Fibroblast of lung (primary cell): Measurements from ENCODE around the gene CTNNA1. TPM values are rescaled to one million over a fixed set of nuclear protein-coding genes. Genes with fewer than 3 reads are reported as not detected.

Source experiments
- DNase-seq, 2 donors: peaks; one replicate each; pipeline versions ENCODE4 v3.0.0 to v3.0.0-alpha.2; 2010; ENCODE audit warnings: low read depth in 2 of 2
- H2AFZ ChIP-seq: 2 replicates; pipeline ENCODE4 v1.5.1; 2012; ENCODE audit warnings: low read length, control low read depth, inconsistent platforms
- H3K27ac ChIP-seq: 2 replicates; pipeline ENCODE4 v1.5.1; 2011; ENCODE audit warnings: low read length, control low read depth; ENCODE audit not compliant: insufficient read depth
- H3K27me3 ChIP-seq: 2 replicates; pipeline ENCODE4 v1.5.1; 2011; ENCODE audit warnings: mild to moderate bottlenecking, low read length; ENCODE audit not compliant: control insufficient read depth, insufficient read depth
- H3K36me3 ChIP-seq: 2 replicates; pipeline ENCODE4 v1.5.1; 2011; ENCODE audit warnings: low read length; ENCODE audit not compliant: control insufficient read depth, insufficient read depth
- H3K4me1 ChIP-seq: 2 replicates; pipeline ENCODE4 v1.5.1; 2011; ENCODE audit warnings: low read length; ENCODE audit not compliant: control insufficient read depth, insufficient read depth; ENCODE audit errors: extremely low read depth
- H3K4me2 ChIP-seq: 2 replicates; pipeline ENCODE4 v1.5.1; 2011; ENCODE audit warnings: low read length, control low read depth; ENCODE audit not compliant: insufficient read depth; ENCODE audit errors: extremely low read depth
- H3K4me3 ChIP-seq, 4 experiments: fragments of 200-600 bp in 1 of 4; sonication (generic) in 1 of 4; replicated peaks in 1 of 4; 2 replicates each; pipeline ENCODE4 v1.5.1; 2011 to 2016; ENCODE audit warnings: low read length in 4 of 4, low read depth in 3 of 4, mild to moderate bottlenecking in 3 of 4, control low read depth in 2 of 4, inconsistent platforms in 1 of 4, mixed read lengths in 1 of 4; ENCODE audit not compliant: insufficient read depth in 1 of 4; ENCODE audit errors: control extremely low read depth in 1 of 4
- H3K79me2 ChIP-seq: 2 replicates; pipeline ENCODE4 v1.5.1; 2012; ENCODE audit warnings: mild to moderate bottlenecking, low read length, inconsistent platforms; ENCODE audit not compliant: control insufficient read depth, insufficient read depth
- H3K9ac ChIP-seq: 2 replicates; pipeline ENCODE4 v1.5.1; 2011; ENCODE audit warnings: mild to moderate bottlenecking, low read length, control low read depth; ENCODE audit not compliant: insufficient read depth
- H3K9me3 ChIP-seq: 2 replicates; pipeline ENCODE4 v1.5.1; 2012; ENCODE audit warnings: low read depth, low read length; ENCODE audit not compliant: control insufficient read depth, insufficient read depth
- H4K20me1 ChIP-seq: 2 replicates; pipeline ENCODE4 v1.5.1; 2011; ENCODE audit warnings: low read length; ENCODE audit not compliant: control insufficient read depth, insufficient read depth; ENCODE audit errors: extremely low read depth
- CTCF ChIP-seq, 2 donors: IDR thresholded peaks in 1 of 2; conservative IDR thresholded peaks in 1 of 2; 1 replicate in 1 of 2; 2 replicates in 1 of 2; pipeline ENCODE4 v1.5.1; 2011 to 2012; ENCODE audit warnings: low read length in 2 of 2, control low read depth in 1 of 2, inconsistent platforms in 1 of 2, low read depth in 1 of 2, mild to moderate bottlenecking in 1 of 2
- EZH2 ChIP-seq: IDR thresholded peaks from 2 replicates; pipeline ENCODE4 v1.5.1; 2012; ENCODE audit warnings: low read length, control low read depth, mild to moderate bottlenecking; ENCODE audit errors: missing control alignments
- polyA plus RNA-seq, 2 donors: library from polyadenylated mRNA; depleted of rRNA in 1 of 2; stranded (reverse) in 1 of 2; unstranded in 1 of 2; fragments of >200 nt; gene quantifications; 2 replicates each; pipeline ENCODE4 v1.2.1, GENCODE V29; 2011 to 2012; ENCODE audit warnings: missing spikeins in 1 of 2
- total RNA-seq: library from RNA; depleted of rRNA; stranded (reverse); fragments of >200 nt; gene quantifications from 2 replicates; pipeline ENCODE4 v1.2.1, GENCODE V29; 2014

The CTNNA1 gene
- total and polyA plus RNA-seq, 2 donors (not counting 1 experiment from before 2014, with no cell fraction given) = 181 to 557 TPM

GRCh38 chr5:138946241-138946623 is 193.0 kb downstream of the CTNNA1 start:
- Histone ChIP-seq H3K36me3 (peaks cover 6% of the 10 kb centered on the region), H4K20me1 (no peaks in the 10 kb centered on the region), H3K27me3 (no peaks in the 10 kb centered on the region), H3K27ac (no peak overlapping the region), H3K4me1 (peaks cover 3% of the 10 kb centered on the region), H2AFZ (no peak overlapping the region), H3K4me3 (no peak overlapping the region), H3K79me2 (no peaks in the 10 kb centered on the region), H3K9ac (no peak overlapping the region), H3K9me3 (no peaks in the 10 kb centered on the region), H3K4me2 (no peak overlapping the region)
- DNase-seq = no peak
- no peak for TF ChIP-seq CTCF (conservative IDR thresholded peaks at IDR 0.05 in 1 of 2, IDR thresholded peaks at IDR 0.05 in 1 of 2; ENCODE audit: low read depth in 1 of 2, low read length in 2 of 2)
- no peak for TF ChIP-seq EZH2

GRCh38 chr5:138946831-138947560 is 193.8 kb downstream of the CTNNA1 start:
- no peak overlapping the region for H3K4me3 ChIP-seq
- H3K9ac ChIP-seq = no peak overlapping the region
- no peak overlapping the region for H2AFZ ChIP-seq
- H3K36me3 ChIP-seq = peaks cover 6% of the 10 kb centered on the region
- no peak overlapping the region for H3K27ac ChIP-seq
- H3K4me2 ChIP-seq = no peak overlapping the region
- H3K27me3 ChIP-seq = no peaks in the 10 kb centered on the region
- DNase-seq = no peak
- H4K20me1 ChIP-seq = no peaks in the 10 kb centered on the region
- H3K4me1 ChIP-seq = peaks cover 3% of the 10 kb centered on the region
- no peaks in the 10 kb centered on the region for H3K9me3 ChIP-seq
- TF ChIP-seq EZH2 = no peak
- no peak for TF ChIP-seq CTCF (conservative IDR thresholded peaks at IDR 0.05 in 1 of 2, IDR thresholded peaks at IDR 0.05 in 1 of 2; ENCODE audit: low read depth in 1 of 2, low read length in 2 of 2)
- H3K79me2 ChIP-seq = no peaks in the 10 kb centered on the region

- Histone ChIP-seq H3K4me1 (peaks cover 3% of the 10 kb centered on the region), H3K27me3 (no peaks in the 10 kb centered on the region), H3K4me2 (no peak overlapping the region), H2AFZ (no peak overlapping the region), H3K4me3 (no peak overlapping the region), H3K9ac (no peak overlapping the region), H3K27ac (no peak overlapping the region), H3K79me2 (no peaks in the 10 kb centered on the region), H3K36me3 (peaks cover 5% of the 10 kb centered on the region), H4K20me1 (no peaks in the 10 kb centered on the region), H3K9me3 (no peaks in the 10 kb centered on the region)
- no peak for DNase-seq
- TF ChIP-seq CTCF (conservative IDR thresholded peaks at IDR 0.05 in 1 of 2, IDR thresholded peaks at IDR 0.05 in 1 of 2; ENCODE audit: low read depth in 1 of 2, low read length in 2 of 2) (no peak), EZH2 (no peak)
These were observed 194.6 kb downstream of the CTNNA1 start for GRCh38 chr5:138947780-138948179.
